Neural progenitor cell (in vitro differentiated cells): Measurements from ENCODE around the gene TENT4A. TPM values are rescaled to one million over a fixed set of nuclear protein-coding genes. Genes with fewer than 3 reads are reported as not detected.

Experiments used
- DNase-seq: peaks from one replicate; pipeline ENCODE4 v3.0.0-alpha.2; 2016; ENCODE audit warnings: low spot score
- H2AFZ ChIP-seq: fragments of 200-600 bp; sonication (generic); replicated peaks from 2 replicates; pipeline ENCODE4 v1.6.1; 2016; ENCODE audit warnings: antibody characterized with exemption
- H3F3A ChIP-seq: fragments of 200-600 bp; sonication (generic); 2 replicates; pipeline ENCODE4 v1.6.1; 2016; ENCODE audit warnings: antibody characterized with exemption, low read depth
- H3K27ac ChIP-seq: fragments of 200-600 bp; sonication (generic); 2 replicates; pipeline ENCODE4 v1.5.1; 2016; ENCODE audit warnings: mild to moderate bottlenecking
- H3K27me3 ChIP-seq: fragments of 200-600 bp; sonication (generic); 2 replicates; pipeline ENCODE4 v1.6.1; 2016; ENCODE audit warnings: mild to moderate bottlenecking, moderate library complexity
- H3K36me3 ChIP-seq: fragments of 200-600 bp; sonication (generic); 2 replicates; pipeline ENCODE4 v1.5.1; 2016
- H3K4me1 ChIP-seq: fragments of 200-600 bp; sonication (generic); 2 replicates; pipeline ENCODE4 v1.6.1; 2016; ENCODE audit warnings: mixed run types
- H3K4me2 ChIP-seq: fragments of 200-600 bp; sonication (generic); 2 replicates; pipeline ENCODE4 v1.6.1; 2016
- H3K4me3 ChIP-seq: fragments of 200-600 bp; sonication (generic); 2 replicates; pipeline ENCODE4 v1.5.1; 2016
- H3K79me2 ChIP-seq: fragments of 200-600 bp; sonication (generic); 2 replicates; pipeline ENCODE4 v1.6.1; 2016; ENCODE audit warnings: low read depth
- H3K9ac ChIP-seq: fragments of 200-600 bp; sonication (generic); 2 replicates; pipeline ENCODE4 v1.6.1; 2016
- H3K9me3 ChIP-seq: fragments of 200-600 bp; sonication (generic); 2 replicates; pipeline ENCODE4 v1.5.1; 2016; ENCODE audit warnings: low read depth
- H4K20me1 ChIP-seq: fragments of 200-600 bp; sonication (generic); 2 replicates; pipeline ENCODE4 v1.6.1; 2016; ENCODE audit warnings: low read depth
- H3K27ac Mint-ChIP-seq: 3 replicates; pipeline ENCODE4 v1.8.0; 2021; ENCODE audit warnings: mixed read lengths
- H3K27me3 Mint-ChIP-seq: 2 replicates; pipeline ENCODE4 v1.8.0; 2022; ENCODE audit warnings: low read depth, mild to moderate bottlenecking, inconsistent platforms, moderate library complexity, mixed read lengths; ENCODE audit not compliant: insufficient read depth
- H3K36me3 Mint-ChIP-seq: 3 replicates; pipeline ENCODE4 v1.8.0; 2021; ENCODE audit warnings: mixed read lengths
- H3K4me1 Mint-ChIP-seq: 3 replicates; pipeline ENCODE4 v1.8.0; 2021; ENCODE audit warnings: mixed read lengths
- H3K4me3 Mint-ChIP-seq: 3 replicates; pipeline ENCODE4 v1.8.0; 2021; ENCODE audit warnings: mild to moderate bottlenecking, moderate library complexity, mixed read lengths
- H3K9me3 Mint-ChIP-seq: 3 replicates; pipeline ENCODE4 v1.8.0; 2020; ENCODE audit warnings: mixed read lengths
- EZH2 ChIP-seq: fragments of 200-600 bp; sonication (generic); IDR thresholded peaks from 2 replicates; pipeline ENCODE4 v1.6.1; 2017; ENCODE audit warnings: antibody characterized with exemption, mild to moderate bottlenecking, moderate library complexity
- EZH2phosphoT487 ChIP-seq: fragments of 200-600 bp; sonication (generic); IDR thresholded peaks from 2 replicates; pipeline ENCODE4 v1.6.1; 2017; ENCODE audit warnings: antibody characterized with exemption
- total RNA-seq: library from RNA; depleted of rRNA; stranded (reverse); fragments of >200 nt; gene quantifications from 2 replicates; pipeline ENCODE4 v1.2.3, GENCODE V29; 2015; ENCODE audit warnings: low replicate concordance
- TF ChIP-seq, protein P1 (sequence below): fragments of 200-600 bp; sonication (generic); IDR thresholded peaks from 2 replicates; pipeline ENCODE4 v1.5.1; 2017; ENCODE audit warnings: antibody characterized with exemption, mild to moderate bottlenecking

The TENT4A gene
- total RNA-seq, 1 donor from 2014 or later, result 20.9 TPM

DNA sequence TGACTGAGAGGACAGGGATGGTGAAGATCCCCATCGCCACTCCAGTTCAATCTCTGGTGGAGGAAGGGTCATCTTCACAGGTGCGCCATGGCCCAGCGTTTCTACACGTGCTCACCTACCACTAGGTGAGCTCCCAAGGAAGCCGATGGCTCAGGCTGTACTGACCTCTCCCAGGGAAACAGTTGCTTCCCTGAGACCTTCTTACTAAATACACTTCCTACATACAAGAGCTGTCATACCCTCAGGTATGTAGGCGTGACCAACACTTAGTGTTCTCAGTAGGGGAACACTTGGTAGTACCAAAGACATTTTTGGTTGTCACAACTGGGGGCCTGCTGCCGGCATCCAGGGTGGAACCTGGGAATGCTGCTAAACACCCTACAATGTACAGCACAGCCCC, 75.2 kb downstream of the TENT4A start:
- H3K36me3 Mint-ChIP-seq, result no peaks in the 10 kb centered on the region
- Histone ChIP-seq H3K79me2 (no peaks in the 10 kb centered on the region), H3K4me2 (no peak overlapping the region), H3K27me3 (no peaks in the 10 kb centered on the region), H3K36me3 (no peaks in the 10 kb centered on the region), H4K20me1 (no peaks in the 10 kb centered on the region), H3K9me3 (no peaks in the 10 kb centered on the region), H2AFZ (no peak overlapping the region), H3K4me3 (no peak overlapping the region), H3K27ac (no peak overlapping the region), H3K4me1 (no peaks in the 10 kb centered on the region), H3F3A (no peaks in the 10 kb centered on the region), H3K9ac (no peak overlapping the region)
- H3K9me3 Mint-ChIP-seq, result no peaks in the 10 kb centered on the region
- H3K4me1 Mint-ChIP-seq, result peaks cover 2% of the 10 kb centered on the region
- DNase-seq, result no peak
- H3K27ac Mint-ChIP-seq, result no peak overlapping the region
- TF ChIP-seq, protein P1, sequence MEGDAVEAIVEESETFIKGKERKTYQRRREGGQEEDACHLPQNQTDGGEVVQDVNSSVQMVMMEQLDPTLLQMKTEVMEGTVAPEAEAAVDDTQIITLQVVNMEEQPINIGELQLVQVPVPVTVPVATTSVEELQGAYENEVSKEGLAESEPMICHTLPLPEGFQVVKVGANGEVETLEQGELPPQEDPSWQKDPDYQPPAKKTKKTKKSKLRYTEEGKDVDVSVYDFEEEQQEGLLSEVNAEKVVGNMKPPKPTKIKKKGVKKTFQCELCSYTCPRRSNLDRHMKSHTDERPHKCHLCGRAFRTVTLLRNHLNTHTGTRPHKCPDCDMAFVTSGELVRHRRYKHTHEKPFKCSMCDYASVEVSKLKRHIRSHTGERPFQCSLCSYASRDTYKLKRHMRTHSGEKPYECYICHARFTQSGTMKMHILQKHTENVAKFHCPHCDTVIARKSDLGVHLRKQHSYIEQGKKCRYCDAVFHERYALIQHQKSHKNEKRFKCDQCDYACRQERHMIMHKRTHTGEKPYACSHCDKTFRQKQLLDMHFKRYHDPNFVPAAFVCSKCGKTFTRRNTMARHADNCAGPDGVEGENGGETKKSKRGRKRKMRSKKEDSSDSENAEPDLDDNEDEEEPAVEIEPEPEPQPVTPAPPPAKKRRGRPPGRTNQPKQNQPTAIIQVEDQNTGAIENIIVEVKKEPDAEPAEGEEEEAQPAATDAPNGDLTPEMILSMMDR, result no peak
- no peak for TF ChIP-seq EZH2phosphoT487
- no peak for TF ChIP-seq EZH2
- no peak overlapping the region for H3K4me3 Mint-ChIP-seq
- H3K27me3 Mint-ChIP-seq, result no peaks in the 10 kb centered on the region

DNA sequence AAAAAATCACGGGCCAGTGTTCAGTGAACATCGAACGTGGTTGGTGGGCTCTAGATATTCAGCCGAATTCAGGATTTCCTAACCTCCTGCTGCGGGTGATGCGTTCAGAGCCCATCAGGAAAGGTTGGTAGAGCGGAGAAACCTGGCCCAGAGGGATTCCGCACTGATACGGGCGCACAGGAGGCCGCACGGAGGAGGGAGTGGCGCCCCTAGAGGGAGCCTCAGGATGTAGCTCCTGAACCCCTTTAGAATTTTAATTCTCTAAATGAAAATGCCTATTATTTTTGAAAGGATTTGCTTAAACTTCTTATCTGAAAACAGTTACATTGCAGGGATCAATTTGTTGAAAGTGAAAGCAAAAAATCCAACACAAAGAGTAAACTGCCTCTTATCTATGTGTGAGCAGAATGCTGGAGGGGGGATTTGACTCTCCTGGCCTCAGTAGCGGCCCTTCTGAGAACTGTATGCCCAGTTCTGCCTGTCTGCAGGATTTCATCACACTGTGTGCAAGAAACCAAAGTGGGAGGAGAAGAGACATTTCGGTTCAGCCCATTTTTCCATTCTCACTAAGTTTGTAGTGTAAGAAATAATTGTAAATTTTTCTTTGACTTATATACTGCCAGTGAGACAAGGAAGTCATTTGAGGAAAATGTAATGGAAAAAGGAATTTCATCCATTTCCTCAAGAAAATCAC, 75.9 kb downstream of the TENT4A start:
- no peak overlapping the region for H3K4me3 Mint-ChIP-seq
- no peak overlapping the region for H3K27ac Mint-ChIP-seq
- Histone ChIP-seq H3K27ac (no peak overlapping the region), H3K4me3 (no peak overlapping the region), H3K9me3 (no peaks in the 10 kb centered on the region), H3K36me3 (no peaks in the 10 kb centered on the region), H4K20me1 (no peaks in the 10 kb centered on the region), H3K27me3 (no peaks in the 10 kb centered on the region), H3K4me2 (no peak overlapping the region), H3K9ac (no peak overlapping the region), H3F3A (no peaks in the 10 kb centered on the region), H3K4me1 (no peaks in the 10 kb centered on the region), H3K79me2 (no peaks in the 10 kb centered on the region), H2AFZ (no peak overlapping the region)
- no peak for DNase-seq
- no peaks in the 10 kb centered on the region for H3K36me3 Mint-ChIP-seq
- H3K9me3 Mint-ChIP-seq, result no peaks in the 10 kb centered on the region
- peaks cover 2% of the 10 kb centered on the region for H3K4me1 Mint-ChIP-seq
- TF ChIP-seq, protein P1, result peak; percentile 55
- no peak for TF ChIP-seq EZH2phosphoT487
- H3K27me3 Mint-ChIP-seq, result no peaks in the 10 kb centered on the region

DNA sequence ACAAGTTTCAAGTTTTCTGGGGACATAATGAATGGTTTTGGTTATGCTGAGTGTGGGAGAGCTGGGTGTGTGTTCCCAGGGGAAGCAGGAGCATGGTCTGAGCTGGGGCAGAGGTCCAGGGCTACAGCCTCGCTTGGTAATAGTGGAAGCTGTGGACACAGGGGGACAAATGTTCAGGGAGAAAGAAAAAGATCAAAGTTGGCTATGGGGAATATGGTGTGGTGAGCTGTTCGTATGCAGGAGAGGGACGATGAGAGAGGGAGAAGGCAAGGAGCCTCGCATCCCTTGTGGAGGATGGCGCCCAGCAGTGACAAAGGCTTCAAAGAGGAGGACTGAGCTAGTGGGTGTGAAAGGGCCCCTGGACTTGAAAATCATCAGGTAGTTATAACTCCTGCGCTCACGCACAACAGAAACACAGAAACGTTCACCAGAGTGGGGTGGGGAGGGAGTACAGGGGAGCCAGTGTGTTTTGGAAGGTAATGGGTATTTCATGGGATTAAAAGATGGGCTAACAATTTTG, 77.2 kb downstream of the TENT4A start:
- H3K4me3 Mint-ChIP-seq, result no peak overlapping the region
- H3K27ac Mint-ChIP-seq, result no peak overlapping the region
- no peaks in the 10 kb centered on the region for H3K27me3 Mint-ChIP-seq

DNA sequence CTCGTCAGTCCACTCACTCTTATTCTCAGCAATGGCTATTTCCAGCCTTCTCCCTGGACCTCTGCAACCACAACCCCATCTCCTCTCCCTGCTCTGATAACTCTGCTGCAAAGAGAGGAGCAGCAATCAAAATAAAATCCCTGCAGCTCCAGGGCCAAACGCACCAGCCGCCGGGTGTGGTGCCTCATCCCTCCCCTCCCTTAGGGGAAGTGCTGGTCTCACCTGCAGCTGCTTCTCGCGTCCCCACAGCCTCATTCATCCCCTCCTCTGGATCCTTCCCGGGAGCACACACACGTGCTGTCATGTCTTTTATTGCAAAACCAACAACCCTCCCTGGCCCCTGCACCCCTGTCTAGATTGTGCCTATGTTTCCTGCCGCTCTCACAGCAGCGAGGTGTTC, 77.8 kb downstream of the TENT4A start:
- H3K36me3 ChIP-seq, result no peaks in the 10 kb centered on the region
- H3K27ac ChIP-seq, result no peak overlapping the region
- no peak overlapping the region for H3K4me3 ChIP-seq
- Mint-ChIP-seq H3K27ac (no peak overlapping the region), H3K4me1 (peaks cover 2% of the 10 kb centered on the region), H3K27me3 (no peaks in the 10 kb centered on the region), H3K36me3 (no peaks in the 10 kb centered on the region), H3K9me3 (no peaks in the 10 kb centered on the region), H3K4me3 (no peak overlapping the region)
- no peaks in the 10 kb centered on the region for H3F3A ChIP-seq
- TF ChIP-seq EZH2, result no peak
- no peak for TF ChIP-seq EZH2phosphoT487
- TF ChIP-seq, protein P1, result no peak
- no peak overlapping the region for H2AFZ ChIP-seq
- no peak overlapping the region for H3K9ac ChIP-seq
- no peaks in the 10 kb centered on the region for H3K9me3 ChIP-seq
- DNase-seq, result no peak
- H3K4me1 ChIP-seq, result no peaks in the 10 kb centered on the region
- H3K4me2 ChIP-seq, result no peak overlapping the region
- no peaks in the 10 kb centered on the region for H3K79me2 ChIP-seq
- no peaks in the 10 kb centered on the region for H4K20me1 ChIP-seq
- H3K27me3 ChIP-seq, result no peaks in the 10 kb centered on the region

More for the DNA sequence above, 77.2 kb downstream of the TENT4A start:
- Histone ChIP-seq H3K27me3 (no peaks in the 10 kb centered on the region), H3K27ac (no peak overlapping the region), H4K20me1 (no peaks in the 10 kb centered on the region), H3K4me1 (no peaks in the 10 kb centered on the region), H3K36me3 (no peaks in the 10 kb centered on the region), H2AFZ (no peak overlapping the region), H3K4me3 (no peak overlapping the region), H3K9me3 (no peaks in the 10 kb centered on the region), H3K4me2 (no peak overlapping the region), H3K9ac (no peak overlapping the region), H3F3A (no peaks in the 10 kb centered on the region), H3K79me2 (no peaks in the 10 kb centered on the region)
- no peaks in the 10 kb centered on the region for H3K36me3 Mint-ChIP-seq
- no peak for TF ChIP-seq EZH2
- H3K4me1 Mint-ChIP-seq, result peaks cover 2% of the 10 kb centered on the region
- no peak for DNase-seq
- no peaks in the 10 kb centered on the region for H3K9me3 Mint-ChIP-seq
